ENCODE data around the gene FADS1. TPM values are rescaled to one million over a fixed set of nuclear protein-coding genes. Genes with fewer than 3 reads are reported as not detected.

The FADS1 gene
- total RNA-seq, 1 donor from 2014 or later, result 36.3 TPM

DNA sequence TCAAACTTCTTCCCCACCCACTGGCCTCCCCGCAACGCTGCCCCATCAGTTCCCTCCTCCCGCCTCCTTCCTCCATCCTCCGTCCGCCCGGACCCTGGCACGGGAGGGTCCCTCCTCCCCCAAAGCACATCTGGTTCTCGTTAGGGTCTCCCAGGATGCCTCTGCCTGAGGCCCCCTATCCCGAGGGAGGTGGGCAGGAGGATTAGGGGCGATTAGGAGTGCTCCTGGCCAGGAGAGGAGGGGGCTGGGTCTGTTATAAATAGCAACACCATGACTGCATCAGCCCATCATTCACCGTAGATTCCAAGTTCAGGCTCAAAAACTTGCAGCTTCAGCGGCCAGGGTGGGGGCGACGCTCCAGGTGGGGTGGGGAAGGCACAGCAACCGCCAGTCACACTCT is 54.0 kb downstream of the FADS1 start:
- no peak for DNase-seq (ENCODE audit: low spot score)

DNA sequence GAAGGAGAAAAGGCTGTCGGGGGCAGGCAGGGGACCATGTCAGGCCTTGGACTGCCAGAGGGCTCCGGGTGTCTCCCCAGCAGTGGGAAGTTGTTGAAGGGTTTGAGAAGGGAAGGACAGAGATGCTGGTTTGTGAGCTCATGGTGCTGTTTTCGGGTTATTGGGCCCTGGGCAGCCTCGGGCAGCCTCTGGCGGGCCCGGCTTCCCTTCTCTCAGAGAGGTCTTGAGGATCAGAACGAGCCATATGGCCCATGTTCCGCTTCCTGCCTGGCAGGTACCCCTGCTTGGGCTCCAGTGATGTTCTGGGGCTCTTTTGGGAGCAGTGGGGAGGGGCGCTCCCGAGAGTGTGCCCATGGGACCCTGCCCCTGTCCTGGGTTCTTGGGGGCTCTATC is 54.6 kb downstream of the FADS1 start:
- no peak for DNase-seq (ENCODE audit: low spot score)

DNA sequence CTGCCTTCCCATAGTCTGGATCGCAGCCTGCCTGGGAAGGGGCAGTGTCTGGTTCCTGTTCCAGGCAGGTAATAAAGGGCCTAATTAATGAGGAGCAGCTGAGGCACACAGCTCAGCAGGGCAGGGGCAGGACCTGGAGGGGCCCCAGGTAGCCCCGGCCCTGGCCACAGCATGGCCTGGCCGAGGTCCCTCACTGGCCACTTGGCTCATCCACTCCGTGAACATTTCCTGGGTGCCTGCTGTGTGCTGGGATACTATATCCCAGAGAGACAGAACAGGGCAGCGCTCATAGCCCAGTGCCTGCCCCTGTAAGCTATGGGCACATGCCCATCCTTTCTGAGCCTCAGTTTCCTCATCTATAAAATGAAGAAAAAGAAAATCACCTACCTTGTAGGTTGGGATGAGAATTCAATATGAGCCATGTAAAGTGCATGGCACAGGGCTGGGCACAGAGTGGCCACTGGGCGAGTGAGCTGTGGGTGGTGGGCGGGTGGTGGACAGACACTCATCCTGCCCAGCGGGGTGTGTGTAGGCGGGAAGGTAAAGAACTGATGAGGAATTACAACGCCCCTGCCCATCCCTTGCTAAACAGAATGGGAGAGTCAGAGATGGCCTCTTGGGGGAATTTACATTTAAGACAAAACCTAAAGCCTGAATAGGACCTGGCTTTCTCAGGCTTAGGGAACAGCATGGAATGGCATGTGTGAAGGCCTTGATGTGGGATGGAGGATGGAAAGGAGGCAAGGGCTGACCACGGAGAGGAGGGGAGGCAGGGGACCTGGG is 55.2 kb downstream of the FADS1 start:
- DNase-seq (ENCODE audit: low spot score), result no peak

DNA sequence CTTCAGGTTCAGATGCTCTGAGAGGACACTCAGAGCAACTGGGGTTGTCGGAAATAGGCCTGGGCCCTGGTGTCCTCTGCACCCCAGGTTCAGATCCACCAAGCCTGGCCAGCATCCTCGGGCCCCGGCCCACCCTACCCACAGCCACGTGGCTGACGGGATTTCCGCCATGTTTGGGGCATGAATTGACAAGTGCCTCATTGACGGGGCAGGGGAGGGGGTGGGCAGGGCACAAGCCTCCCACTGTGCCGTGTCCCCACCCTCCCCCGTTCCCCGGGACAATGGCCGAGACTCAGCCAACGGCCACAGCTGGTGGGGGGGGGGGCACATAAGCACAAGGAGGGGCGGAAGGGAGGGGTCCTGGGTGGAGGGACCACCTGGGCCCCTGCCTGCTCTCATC is 55.9 kb downstream of the FADS1 start:
- no peak for DNase-seq (ENCODE audit: low spot score)

DNA sequence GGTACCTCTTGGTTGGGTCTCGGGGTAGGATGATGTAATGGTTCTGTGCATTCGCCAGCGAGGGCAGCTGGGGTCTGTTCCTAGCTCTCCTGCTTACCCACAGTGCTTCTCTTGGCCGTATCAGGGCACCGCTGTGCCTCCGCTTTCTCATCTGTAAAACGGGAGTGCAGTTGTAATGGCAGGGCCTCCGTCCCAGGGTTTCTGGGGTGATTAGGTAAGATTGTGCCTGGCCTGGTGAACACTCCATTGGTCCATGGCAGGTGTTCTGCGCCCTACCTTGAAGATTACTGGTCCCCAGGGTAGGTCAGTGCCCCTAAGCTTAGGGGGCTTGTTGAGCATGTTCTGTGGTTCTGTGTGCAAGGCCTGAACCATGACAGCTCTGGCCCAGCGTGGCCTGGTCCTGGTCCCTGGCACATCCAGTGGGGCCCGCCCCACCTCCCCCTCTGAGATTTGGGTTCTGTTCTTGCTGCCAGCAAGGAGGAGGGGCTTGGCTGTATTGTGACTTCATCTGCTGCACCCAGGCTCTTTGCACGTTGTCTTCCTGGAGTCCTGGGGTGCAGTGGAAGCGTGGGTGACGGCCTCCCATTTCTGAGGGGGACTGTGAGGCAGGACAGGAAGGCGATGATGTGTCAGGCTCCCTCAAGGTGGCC is 59.5 kb downstream of the FADS1 start:
- no peak for DNase-seq (ENCODE audit: low spot score)

DNA sequence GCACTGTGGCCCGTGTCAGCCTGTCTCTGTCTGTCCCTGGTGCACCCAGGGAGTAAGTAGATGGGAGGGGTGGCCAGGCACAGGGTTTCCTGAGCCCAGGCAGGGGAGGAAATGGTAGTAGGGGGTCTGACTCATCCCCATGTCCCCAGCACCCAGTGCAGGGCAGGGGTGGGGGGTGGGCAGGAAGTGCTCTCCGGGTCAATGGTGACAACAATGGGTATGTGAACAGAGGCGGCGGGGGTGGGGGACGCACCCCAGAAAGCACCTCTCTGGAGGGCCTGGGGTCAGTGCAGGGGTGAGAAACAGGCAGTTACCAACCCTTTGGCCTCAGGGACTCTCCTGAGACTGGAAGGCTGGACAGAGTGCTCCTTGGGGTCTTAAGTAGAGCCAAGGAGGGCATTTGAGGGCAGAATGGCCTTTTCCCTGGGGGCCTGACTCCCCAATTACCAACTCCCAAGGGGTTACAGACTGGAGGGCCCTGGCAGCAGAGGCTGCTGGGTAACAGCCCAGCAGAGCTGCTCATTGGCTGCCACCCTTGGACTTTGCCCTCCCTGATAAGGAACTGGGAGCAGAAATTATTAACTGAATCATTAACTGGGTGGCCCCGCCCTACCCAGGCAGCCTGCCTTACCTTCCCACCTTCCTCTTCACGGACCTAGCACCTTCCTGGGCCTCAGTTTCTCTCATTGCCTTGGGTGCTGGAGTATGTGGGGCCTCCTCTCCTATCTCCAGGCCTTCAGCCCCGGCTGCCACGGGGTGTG is 60.2 kb downstream of the FADS1 start:
- no peak for DNase-seq (ENCODE audit: low spot score)

DNA sequence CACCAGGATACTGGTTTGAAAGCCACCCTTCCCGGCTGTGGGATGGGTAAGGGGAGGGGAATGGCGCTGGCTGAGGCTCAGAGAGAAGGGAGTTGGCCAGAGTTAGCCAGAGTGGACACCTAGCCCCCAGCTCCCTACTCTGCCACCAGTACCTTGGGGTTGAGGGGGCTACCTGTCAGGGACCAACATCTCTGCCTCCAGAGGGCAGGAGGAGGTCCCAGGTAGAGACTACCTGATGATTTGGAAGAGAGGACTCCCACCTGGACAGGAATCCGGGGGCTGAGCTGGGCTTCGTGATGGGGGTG is 60.7 kb downstream of the FADS1 start:
- DNase-seq (ENCODE audit: low spot score), result no peak

DNA sequence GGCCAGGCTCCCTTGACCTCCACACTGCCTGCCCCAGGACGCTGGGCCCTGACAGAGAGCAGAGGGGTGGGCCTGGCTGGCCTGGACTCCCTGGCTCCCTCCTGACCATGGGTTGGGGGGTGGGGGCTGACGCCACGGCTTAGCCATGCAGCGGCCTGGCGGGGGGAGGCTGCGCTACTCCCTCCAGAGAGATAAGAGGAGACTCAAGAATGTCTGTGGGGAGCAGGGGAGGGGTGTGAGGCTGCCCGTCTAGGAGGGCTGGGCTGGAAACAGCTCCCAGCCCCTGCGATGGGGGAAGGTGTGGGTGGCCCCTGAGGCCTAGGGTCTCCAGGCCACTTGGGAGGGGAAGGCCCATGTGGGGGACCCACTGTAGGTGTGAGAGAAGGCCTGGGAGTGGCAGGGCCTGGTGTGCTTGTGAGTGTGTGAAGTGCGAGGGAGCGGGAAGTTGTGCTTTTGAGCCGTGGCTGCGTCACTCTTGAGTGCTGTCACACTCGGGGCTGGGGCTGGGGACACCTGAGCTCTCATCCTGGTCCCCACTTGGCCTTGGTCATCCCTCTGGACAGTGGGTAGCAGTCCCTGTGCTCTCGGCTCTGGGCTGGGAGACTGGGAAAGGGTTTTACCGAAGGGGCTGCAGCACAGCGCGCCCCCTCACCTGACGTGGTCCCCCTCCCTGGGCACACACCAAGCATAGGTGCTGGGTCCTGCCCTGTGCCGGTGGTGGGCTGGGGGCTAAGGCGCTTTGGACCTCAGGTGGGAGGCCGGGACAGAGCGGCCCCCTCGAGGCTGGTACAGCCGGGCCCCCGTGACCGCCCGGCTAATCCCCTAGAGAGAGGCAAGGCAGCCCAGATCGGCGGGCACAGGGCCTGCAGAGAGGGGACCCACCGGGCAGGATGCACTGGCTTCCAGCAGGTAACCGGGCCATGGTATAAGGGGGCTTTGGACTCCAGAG is 62.0 kb downstream of the FADS1 start:
- no peak for DNase-seq (ENCODE audit: low spot score)

DNA sequence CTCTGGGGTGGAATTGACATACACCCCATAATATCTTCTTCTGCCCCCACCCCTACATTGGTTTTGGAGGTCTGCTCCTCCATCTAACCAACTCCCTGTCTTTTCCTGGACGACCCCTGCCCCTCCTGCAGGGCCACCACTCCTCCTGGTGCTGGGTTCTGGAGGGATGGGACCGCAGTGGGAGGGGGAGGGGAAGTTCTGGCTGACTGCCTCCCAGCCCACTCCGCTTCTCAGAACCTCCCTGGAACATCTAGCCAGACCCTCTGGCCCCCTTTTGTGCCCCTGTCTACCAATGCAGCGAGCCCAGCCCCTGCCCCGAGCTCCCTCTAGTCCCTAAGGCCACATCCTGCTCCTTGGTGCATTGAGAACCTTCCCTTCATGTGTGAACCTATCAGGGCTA is 63.1 kb downstream of the FADS1 start:
- DNase-seq (ENCODE audit: low spot score), result no peak

DNA sequence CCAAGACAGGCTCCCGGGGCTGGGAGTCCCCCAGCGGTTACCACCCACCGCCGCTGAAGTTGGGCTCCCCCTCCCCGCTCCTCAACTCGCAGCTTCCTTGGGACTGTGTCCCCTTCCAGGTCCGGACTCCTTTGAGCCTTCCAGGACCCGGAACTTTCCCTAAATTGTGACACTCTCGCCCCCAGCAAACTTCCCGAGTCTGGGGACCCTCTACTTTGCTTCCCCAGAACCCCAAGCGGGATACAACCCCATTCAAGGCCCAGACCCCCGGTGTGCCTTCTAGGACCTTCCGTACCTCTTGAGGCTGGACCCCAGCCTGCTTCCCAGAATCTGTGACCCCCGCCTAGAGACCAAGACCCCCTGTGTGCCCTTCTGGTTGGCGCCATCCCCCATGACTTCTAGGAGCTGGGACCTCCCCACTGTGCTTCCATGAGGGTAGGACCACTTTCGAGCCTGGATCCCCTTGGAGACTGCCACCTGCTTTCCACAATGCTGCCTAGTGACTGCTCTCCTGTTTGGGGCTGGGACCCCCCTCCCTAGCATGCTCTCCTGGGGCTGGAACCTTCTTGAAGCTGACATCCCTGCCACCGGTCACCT is 63.8 kb downstream of the FADS1 start:
- DNase-seq (ENCODE audit: low spot score), result no peak

DNA sequence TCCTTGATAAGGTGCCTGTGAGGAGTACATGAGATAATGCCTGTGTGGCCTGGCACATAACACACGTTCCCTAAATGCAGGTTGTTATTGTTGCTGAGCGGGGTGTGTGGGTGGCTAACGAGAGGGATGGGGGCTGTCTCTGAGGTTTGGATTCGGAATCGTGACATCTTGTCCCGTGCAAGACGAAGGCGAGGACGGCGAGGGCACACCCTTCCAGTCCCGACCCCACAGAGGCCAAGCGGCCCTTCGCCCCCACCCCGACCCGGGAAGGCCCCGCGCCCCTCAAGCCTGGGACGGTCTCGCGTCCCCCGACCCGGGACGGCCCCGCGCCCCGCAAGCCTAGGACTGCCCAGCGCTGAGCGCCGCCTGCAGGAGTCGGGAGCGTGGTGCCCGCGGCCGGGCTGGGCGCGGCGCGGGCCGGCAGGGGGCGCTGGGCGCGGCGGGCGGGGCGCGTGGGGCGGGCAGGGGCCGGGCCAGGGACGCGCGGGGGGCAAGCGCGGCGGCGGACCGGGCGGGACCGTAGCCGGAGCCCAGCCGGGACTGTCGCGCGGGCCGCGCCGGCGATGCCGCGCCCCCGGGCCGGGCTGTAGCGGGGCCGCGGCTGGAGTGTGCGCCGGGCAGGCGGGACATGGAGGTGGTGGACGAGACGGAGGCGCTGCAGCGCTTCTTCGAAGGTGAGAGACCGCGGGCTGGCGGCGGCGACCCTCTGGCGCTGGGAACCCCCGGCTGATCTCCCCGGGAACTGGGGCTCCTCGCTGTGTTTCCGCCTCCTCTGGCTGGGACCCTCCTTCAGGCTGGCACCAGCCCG is 64.5 kb downstream of the FADS1 start, which contains the start of gene MYRF:
Gene MYRF (plus strand): TSS at position 520 of the 808 bp plus-strand sequence. CDS start 109 bp downstream, at position 629.
- DNase-seq (ENCODE audit: low spot score), result no peak

DNA sequence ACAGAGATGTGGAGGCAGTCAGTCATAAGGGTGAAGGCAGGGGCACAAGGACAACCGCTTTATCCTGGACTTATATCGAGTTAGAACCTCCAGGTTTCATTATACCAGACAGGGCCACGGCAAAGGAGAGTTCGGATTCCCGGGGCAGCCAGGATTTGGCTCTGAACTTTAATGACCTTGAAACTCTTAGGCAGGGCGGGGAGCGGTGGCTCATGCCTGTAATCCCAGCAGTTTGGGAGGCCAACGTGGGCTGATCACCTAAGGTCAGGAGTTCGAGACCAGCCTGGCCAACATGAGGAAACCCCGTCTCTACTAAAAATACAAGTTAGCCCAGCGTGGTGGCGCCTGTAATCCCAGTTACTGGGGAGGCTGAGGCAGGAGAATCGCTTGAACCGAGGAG is 65.4 kb downstream of the FADS1 start:
- no peak for DNase-seq (ENCODE audit: low spot score)

DNA sequence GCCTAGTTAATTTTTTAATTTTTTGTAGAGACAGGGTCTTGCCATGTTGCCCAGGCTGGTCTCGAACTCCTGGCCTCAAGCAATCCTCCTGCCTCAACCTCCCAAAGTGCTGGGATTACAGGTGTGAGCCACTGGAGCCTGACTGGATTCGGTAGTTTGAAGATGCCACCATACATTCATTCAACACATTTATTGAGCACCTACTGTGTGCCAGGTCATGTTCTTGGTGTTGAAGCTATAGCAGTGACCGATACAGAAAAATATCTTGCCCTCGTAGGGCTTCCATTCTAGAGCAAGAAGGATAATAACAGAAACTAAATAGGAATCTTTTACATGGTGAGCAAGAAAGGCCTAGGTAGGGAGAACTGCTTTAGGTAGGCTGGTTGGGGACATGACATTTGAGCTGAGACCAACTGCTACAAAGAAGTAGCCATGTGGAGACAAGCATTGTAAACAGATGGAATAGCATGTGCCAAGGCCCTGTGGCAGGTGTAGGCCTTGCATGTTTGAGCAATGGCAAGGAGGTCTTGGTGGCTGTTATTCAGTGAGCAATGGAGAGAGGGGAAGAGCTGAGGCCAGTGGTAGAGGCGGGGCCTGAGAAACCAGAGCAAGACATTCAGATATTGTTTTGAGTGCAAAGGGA is 66.1 kb downstream of the FADS1 start:
- no peak for DNase-seq (ENCODE audit: low spot score)

Other genes with a start within 250 kb of the FADS1 start
- 2.4 TPM for gene SYT7, start 235.9 kb downstream of the FADS1 start, total RNA-seq
- 3.3 TPM for gene DAGLA, start 136.6 kb downstream of the FADS1 start, total RNA-seq
- 0.42 TPM for gene MYRF, start 64.4 kb downstream of the FADS1 start, total RNA-seq
- gene TMEM258, start 24.4 kb downstream of the FADS1 start, total RNA-seq, result 80.8 TPM
- gene FEN1, start 24.1 kb downstream of the FADS1 start, total RNA-seq, result 8.0 TPM
- gene FADS2, start 11.3 kb upstream of the FADS1 start, total RNA-seq, result 28.1 TPM
- 387 TPM for gene FADS3, start 74.5 kb upstream of the FADS1 start, total RNA-seq
- 36.5 TPM for gene RAB3IL1, start 100.6 kb upstream of the FADS1 start, total RNA-seq
- 13.2 TPM for gene BEST1, start 133.3 kb upstream of the FADS1 start, total RNA-seq
- gene FTH1, start 150.6 kb upstream of the FADS1 start, total RNA-seq, result 7,690 TPM

Data from mesenteric fat pad (tissue), 1 donor.